ENCODE data around the gene MYH9. TPM values are rescaled to one million over a fixed set of nuclear protein-coding genes. Genes with fewer than 3 reads are reported as not detected.
"Not testable (repeated sequence)": the region's sequence is repeated elsewhere in the genome, so short reads cannot be mapped to it uniquely, and the experiment has no call there.

The MYH9 gene
- total RNA-seq, 2 experiments from 2014 or later = 112 to 223 TPM

GRCh38 chr22:36424901-36425579 lies 37.3 kb upstream of the MYH9 start:
- Histone ChIP-seq H3K9me2 (ENCODE audit: insufficient read depth, low read length) (no peaks in the 10 kb centered on the region), H3K27ac (ENCODE audit: low read depth, low read length, poor library complexity, severe bottlenecking) (no peak overlapping the region), H3K4me1 (ENCODE audit: insufficient read depth, low read length, poor library complexity, severe bottlenecking) (peaks cover 5% of the 10 kb centered on the region), H3K4me3 (ENCODE audit: low read depth, low read length, poor library complexity, severe bottlenecking) (no peak overlapping the region), H3K79me2 (ENCODE audit: insufficient read depth, low read depth, low read length) (no peaks in the 10 kb centered on the region), H3K4me2 (ENCODE audit: low read length) (no peak overlapping the region), H2AFZ (ENCODE audit: low read length) (no peak overlapping the region), H3K36me3 (ENCODE audit: insufficient read depth, low read length) (no peaks in the 10 kb centered on the region), H4K20me1 (ENCODE audit: insufficient read depth, low read length) (no peaks in the 10 kb centered on the region), H3K9me3 (ENCODE audit: low read length) (no peaks in the 10 kb centered on the region)
- BruUV-seq (replicated peaks) = no TSS peak
- TF ChIP-seq, protein P1, sequence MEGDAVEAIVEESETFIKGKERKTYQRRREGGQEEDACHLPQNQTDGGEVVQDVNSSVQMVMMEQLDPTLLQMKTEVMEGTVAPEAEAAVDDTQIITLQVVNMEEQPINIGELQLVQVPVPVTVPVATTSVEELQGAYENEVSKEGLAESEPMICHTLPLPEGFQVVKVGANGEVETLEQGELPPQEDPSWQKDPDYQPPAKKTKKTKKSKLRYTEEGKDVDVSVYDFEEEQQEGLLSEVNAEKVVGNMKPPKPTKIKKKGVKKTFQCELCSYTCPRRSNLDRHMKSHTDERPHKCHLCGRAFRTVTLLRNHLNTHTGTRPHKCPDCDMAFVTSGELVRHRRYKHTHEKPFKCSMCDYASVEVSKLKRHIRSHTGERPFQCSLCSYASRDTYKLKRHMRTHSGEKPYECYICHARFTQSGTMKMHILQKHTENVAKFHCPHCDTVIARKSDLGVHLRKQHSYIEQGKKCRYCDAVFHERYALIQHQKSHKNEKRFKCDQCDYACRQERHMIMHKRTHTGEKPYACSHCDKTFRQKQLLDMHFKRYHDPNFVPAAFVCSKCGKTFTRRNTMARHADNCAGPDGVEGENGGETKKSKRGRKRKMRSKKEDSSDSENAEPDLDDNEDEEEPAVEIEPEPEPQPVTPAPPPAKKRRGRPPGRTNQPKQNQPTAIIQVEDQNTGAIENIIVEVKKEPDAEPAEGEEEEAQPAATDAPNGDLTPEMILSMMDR (conservative IDR thresholded peaks at IDR 0.05; ENCODE audit: low read length) = no peak
- no peak for TF ChIP-seq EZH2phosphoT487 (IDR thresholded peaks at IDR 0.05; ENCODE audit: borderline replicate concordance, low read depth, low read length)
- ChIA-PET POLR2A (no interaction called here), CTCF (ENCODE audit: unreplicated experiment) (no interaction called here)
- DNase-seq (ENCODE audit: low spot score) = no peak
- intact Hi-C loops (cut with micrococcal nuclease; ENCODE audit: unreplicated experiment) = no loop called here

DNA sequence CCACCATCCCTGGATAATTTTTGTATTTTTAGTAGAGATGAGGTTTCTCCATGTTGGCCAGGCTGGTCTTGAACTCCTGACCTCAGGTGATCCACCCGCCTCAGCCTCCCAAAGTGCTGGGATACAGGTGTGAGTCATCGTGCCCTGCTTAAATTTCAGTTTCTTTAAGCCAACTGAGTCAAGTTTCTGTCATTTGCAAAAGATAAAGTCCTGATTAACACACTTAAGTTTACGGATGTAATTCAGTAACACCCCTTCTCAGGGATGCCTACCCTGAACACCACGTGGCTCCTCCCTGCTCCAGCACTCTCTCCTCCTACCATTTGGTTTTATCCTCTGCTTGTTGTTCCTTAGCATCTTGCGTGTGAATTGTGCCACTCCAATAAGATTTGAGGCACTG lies 36.7 kb upstream of the MYH9 start:
- H3K4me2 ChIP-seq (ENCODE audit: low read length); H3K9me3 ChIP-seq (ENCODE audit: low read length); BruUV-seq (replicated peaks); H3K79me2 ChIP-seq (ENCODE audit: insufficient read depth, low read depth, low read length); H2AFZ ChIP-seq (ENCODE audit: low read length); intact Hi-C loops (cut with micrococcal nuclease; ENCODE audit: unreplicated experiment); H3K4me1 ChIP-seq (ENCODE audit: insufficient read depth, low read length, poor library complexity, severe bottlenecking); H3K27ac ChIP-seq (ENCODE audit: low read depth, low read length, poor library complexity, severe bottlenecking); H4K20me1 ChIP-seq (ENCODE audit: insufficient read depth, low read length); H3K36me3 ChIP-seq (ENCODE audit: insufficient read depth, low read length); H3K4me3 ChIP-seq (ENCODE audit: low read depth, low read length, poor library complexity, severe bottlenecking); H3K9me2 ChIP-seq (ENCODE audit: insufficient read depth, low read length); DNase-seq (ENCODE audit: low spot score): not testable (repeated sequence)
- ChIA-PET POLR2A (interaction anchor here (0.7 kb wide), 1 partner anchor 19 kb away, joined by 5 read pairs; no protein-coding TSS in a partner anchor), CTCF (ENCODE audit: unreplicated experiment) (interaction anchor here (1.2 kb wide), 1 partner anchor 27 kb away, joined by 3 read pairs; no protein-coding TSS in a partner anchor)

GRCh38 chr22:36423461-36424404 lies 36.0 kb upstream of the MYH9 start:
- no peak for DNase-seq (ENCODE audit: low spot score)
- H4K20me1 ChIP-seq (ENCODE audit: insufficient read depth, low read length) = no peaks in the 10 kb centered on the region
- H3K36me3 ChIP-seq (ENCODE audit: insufficient read depth, low read length) = no peaks in the 10 kb centered on the region
- intact Hi-C loops (cut with micrococcal nuclease; ENCODE audit: unreplicated experiment) = no loop called here
- H3K4me2 ChIP-seq (ENCODE audit: low read length) = no peak overlapping the region
- no peaks in the 10 kb centered on the region for H3K9me2 ChIP-seq (ENCODE audit: insufficient read depth, low read length)
- H3K79me2 ChIP-seq (ENCODE audit: insufficient read depth, low read depth, low read length) = no peaks in the 10 kb centered on the region
- ChIA-PET CTCF (ENCODE audit: unreplicated experiment) (interaction anchor here (1.2 kb wide), 1 partner anchor 28 kb away, joined by 3 read pairs; no protein-coding TSS in a partner anchor), POLR2A (interaction anchor here (0.6 to 0.7 kb wide), 3 partner anchors 20 to 69 kb away, joined by 3 to 5 read pairs (median 5); no protein-coding TSS in a partner anchor)
- H2AFZ ChIP-seq (ENCODE audit: low read length) = no peak overlapping the region
- no TSS peak for BruUV-seq (replicated peaks)
- no peak for TF ChIP-seq EZH2phosphoT487 (IDR thresholded peaks at IDR 0.05; ENCODE audit: borderline replicate concordance, low read depth, low read length)
- TF ChIP-seq, protein P1 (conservative IDR thresholded peaks at IDR 0.05; ENCODE audit: low read length) = no peak
- no peaks in the 10 kb centered on the region for H3K9me3 ChIP-seq (ENCODE audit: low read length)
- H3K4me1 ChIP-seq (ENCODE audit: insufficient read depth, low read length, poor library complexity, severe bottlenecking) = peaks cover 13% of the 10 kb centered on the region
- H3K4me3 ChIP-seq (ENCODE audit: low read depth, low read length, poor library complexity, severe bottlenecking) = no peak overlapping the region
- H3K27ac ChIP-seq (ENCODE audit: low read depth, low read length, poor library complexity, severe bottlenecking) = no peak overlapping the region
